ENCODE results near the gene GAL3ST2.

DNA sequence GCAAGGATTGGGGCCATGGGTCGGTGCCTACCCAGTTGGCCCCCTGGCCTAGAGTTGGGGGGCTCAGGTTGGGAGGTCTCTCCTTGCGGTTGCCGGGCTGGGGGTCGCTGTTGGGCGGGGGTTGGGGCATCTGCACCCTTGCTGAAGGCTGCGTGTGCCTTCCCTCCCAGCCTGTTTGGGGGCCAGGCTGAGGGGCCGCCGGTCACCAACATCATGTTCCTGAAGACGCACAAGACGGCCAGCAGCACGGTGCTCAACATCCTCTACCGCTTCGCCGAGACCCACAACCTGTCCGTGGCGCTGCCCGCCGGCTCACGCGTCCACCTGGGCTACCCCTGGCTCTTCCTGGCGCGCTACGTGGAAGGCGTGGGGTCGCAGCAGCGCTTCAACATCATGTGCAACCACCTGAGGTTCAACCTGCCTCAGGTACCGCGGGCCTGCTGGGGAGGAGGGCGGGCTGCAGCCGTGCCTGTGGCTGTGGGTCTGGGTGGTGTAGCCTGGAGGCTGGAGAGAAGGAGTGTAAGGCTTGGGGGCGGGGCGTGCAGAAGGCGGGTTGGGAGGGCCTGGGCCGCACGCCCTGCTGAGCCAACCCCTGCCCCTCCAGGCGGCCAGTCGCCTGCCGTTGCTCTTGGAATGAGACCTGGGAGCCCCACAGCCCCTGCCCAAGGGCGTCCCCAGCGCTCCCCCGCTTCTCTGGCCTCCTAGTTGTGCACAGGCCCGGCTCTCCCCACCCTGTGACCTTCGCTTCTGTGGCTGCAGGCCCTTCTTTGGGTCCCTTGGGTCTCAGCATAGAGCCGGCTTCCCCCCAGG, 25.2 kb downstream of the GAL3ST2 start:
- TF ChIP-seq, protein P1, sequence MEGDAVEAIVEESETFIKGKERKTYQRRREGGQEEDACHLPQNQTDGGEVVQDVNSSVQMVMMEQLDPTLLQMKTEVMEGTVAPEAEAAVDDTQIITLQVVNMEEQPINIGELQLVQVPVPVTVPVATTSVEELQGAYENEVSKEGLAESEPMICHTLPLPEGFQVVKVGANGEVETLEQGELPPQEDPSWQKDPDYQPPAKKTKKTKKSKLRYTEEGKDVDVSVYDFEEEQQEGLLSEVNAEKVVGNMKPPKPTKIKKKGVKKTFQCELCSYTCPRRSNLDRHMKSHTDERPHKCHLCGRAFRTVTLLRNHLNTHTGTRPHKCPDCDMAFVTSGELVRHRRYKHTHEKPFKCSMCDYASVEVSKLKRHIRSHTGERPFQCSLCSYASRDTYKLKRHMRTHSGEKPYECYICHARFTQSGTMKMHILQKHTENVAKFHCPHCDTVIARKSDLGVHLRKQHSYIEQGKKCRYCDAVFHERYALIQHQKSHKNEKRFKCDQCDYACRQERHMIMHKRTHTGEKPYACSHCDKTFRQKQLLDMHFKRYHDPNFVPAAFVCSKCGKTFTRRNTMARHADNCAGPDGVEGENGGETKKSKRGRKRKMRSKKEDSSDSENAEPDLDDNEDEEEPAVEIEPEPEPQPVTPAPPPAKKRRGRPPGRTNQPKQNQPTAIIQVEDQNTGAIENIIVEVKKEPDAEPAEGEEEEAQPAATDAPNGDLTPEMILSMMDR (IDR thresholded peaks at IDR 0.05) = no peak
- TF ChIP-seq POLR2A (IDR thresholded peaks at IDR 0.05) = no peak
